ENCODE measurements around the gene SOX6.
"Not testable (repeated sequence)": the region's sequence is repeated elsewhere in the genome, so short reads cannot be mapped to it uniquely, and the experiment has no call there.

The SOX6 gene

GRCh38 chr11:16034074-16034473, 322.3 kb downstream of the SOX6 start:
- H3K27me3 ChIP-seq (ENCODE audit: control insufficient read depth, insufficient read depth, low read length) = no peaks in the 10 kb centered on the region
- H3K9ac ChIP-seq = no peak overlapping the region
- H3K79me2 ChIP-seq = no peaks in the 10 kb centered on the region
- TF ChIP-seq CTCF (IDR thresholded peaks at IDR 0.05) = no peak
- H3K4me2 ChIP-seq (ENCODE audit: low read length) = no peak overlapping the region
- no peak overlapping the region for H2AFZ ChIP-seq
- no peaks in the 10 kb centered on the region for H3K9me3 ChIP-seq (ENCODE audit: control insufficient read depth, low read length)
- H3K4me3 ChIP-seq (ENCODE audit: low read depth, low read length) = no peak overlapping the region
- no peak overlapping the region for H3K27ac ChIP-seq
- no peaks in the 10 kb centered on the region for H3K4me1 ChIP-seq
- H3K36me3 ChIP-seq (ENCODE audit: control insufficient read depth, insufficient read depth, low read length) = no peaks in the 10 kb centered on the region

- Histone ChIP-seq H3K4me1 (no peaks in the 10 kb centered on the region), H3K4me2 (ENCODE audit: low read length) (no peak overlapping the region), H3K36me3 (ENCODE audit: control insufficient read depth, insufficient read depth, low read length) (no peaks in the 10 kb centered on the region), H3K27me3 (ENCODE audit: control insufficient read depth, insufficient read depth, low read length) (no peaks in the 10 kb centered on the region), H2AFZ (no peak overlapping the region), H3K27ac (no peak overlapping the region), H3K9ac (no peak overlapping the region), H3K9me3 (ENCODE audit: control insufficient read depth, low read length) (no peaks in the 10 kb centered on the region), H3K79me2 (no peaks in the 10 kb centered on the region), H3K4me3 (ENCODE audit: low read depth, low read length) (no peak overlapping the region)
- no peak for TF ChIP-seq CTCF (IDR thresholded peaks at IDR 0.05)
Measured at GRCh38 chr11:16032974-16033373, 323.4 kb downstream of the SOX6 start.

GRCh38 chr11:16031210-16031609, 325.1 kb downstream of the SOX6 start:
- Histone ChIP-seq H3K27me3 (ENCODE audit: control insufficient read depth, insufficient read depth, low read length) (no peaks in the 10 kb centered on the region), H3K4me3 (ENCODE audit: low read depth, low read length) (no peak overlapping the region), H3K79me2 (no peaks in the 10 kb centered on the region), H3K27ac (no peak overlapping the region), H2AFZ (no peak overlapping the region), H3K9me3 (ENCODE audit: control insufficient read depth, low read length) (no peaks in the 10 kb centered on the region), H3K4me1 (no peaks in the 10 kb centered on the region), H3K36me3 (ENCODE audit: control insufficient read depth, insufficient read depth, low read length) (no peaks in the 10 kb centered on the region), H3K9ac (no peak overlapping the region), H3K4me2 (ENCODE audit: low read length) (no peak overlapping the region)
- no peak for TF ChIP-seq CTCF (IDR thresholded peaks at IDR 0.05)

- no peaks in the 10 kb centered on the region for H3K79me2 ChIP-seq
- H3K27me3 ChIP-seq (ENCODE audit: control insufficient read depth, insufficient read depth, low read length) = no peaks in the 10 kb centered on the region
- no peak overlapping the region for H3K4me3 ChIP-seq (ENCODE audit: low read depth, low read length)
- H3K9ac ChIP-seq = no peak overlapping the region
- no peak overlapping the region for H3K27ac ChIP-seq
- no peaks in the 10 kb centered on the region for H3K9me3 ChIP-seq (ENCODE audit: control insufficient read depth, low read length)
- TF ChIP-seq CTCF (IDR thresholded peaks at IDR 0.05) = no peak
- H3K4me1 ChIP-seq = no peaks in the 10 kb centered on the region
- H3K4me2 ChIP-seq (ENCODE audit: low read length) = no peak overlapping the region
- no peaks in the 10 kb centered on the region for H3K36me3 ChIP-seq (ENCODE audit: control insufficient read depth, insufficient read depth, low read length)
- H2AFZ ChIP-seq = no peak overlapping the region
Measured at GRCh38 chr11:16030664-16031063, 325.7 kb downstream of the SOX6 start.

- not testable (repeated sequence) for H3K27me3 ChIP-seq (ENCODE audit: control insufficient read depth, insufficient read depth, low read length); H3K79me2 ChIP-seq; H3K36me3 ChIP-seq (ENCODE audit: control insufficient read depth, insufficient read depth, low read length); H2AFZ ChIP-seq; H3K9me3 ChIP-seq (ENCODE audit: control insufficient read depth, low read length); H3K9ac ChIP-seq; H3K4me3 ChIP-seq (ENCODE audit: low read depth, low read length); H3K27ac ChIP-seq; H3K4me2 ChIP-seq (ENCODE audit: low read length); H3K4me1 ChIP-seq
Measured at GRCh38 chr11:16029151-16029550, 327.2 kb downstream of the SOX6 start.

Data from parathyroid adenoma (tissue), 2 donors.